Fibroblast of pulmonary artery (primary cell): Measurements from ENCODE around the gene BORCS6.

Experiments
- DNase-seq: peaks from one replicate; pipeline ENCODE4 v3.0.0-alpha.2; 2010; ENCODE audit warnings: low read depth
- H3K4me3 ChIP-seq: replicated peaks from 2 replicates; pipeline ENCODE4 v1.5.1; 2011; ENCODE audit warnings: low read depth, mild to moderate bottlenecking, control low read depth, low read length, moderate library complexity
- TF ChIP-seq, protein P1 (sequence below): IDR thresholded peaks from 2 replicates; pipeline ENCODE4 v1.5.1; 2011; ENCODE audit warnings: mild to moderate bottlenecking, control low read depth, low read length, inconsistent platforms; ENCODE audit errors: missing control alignments

BORCS6 gene

DNA sequence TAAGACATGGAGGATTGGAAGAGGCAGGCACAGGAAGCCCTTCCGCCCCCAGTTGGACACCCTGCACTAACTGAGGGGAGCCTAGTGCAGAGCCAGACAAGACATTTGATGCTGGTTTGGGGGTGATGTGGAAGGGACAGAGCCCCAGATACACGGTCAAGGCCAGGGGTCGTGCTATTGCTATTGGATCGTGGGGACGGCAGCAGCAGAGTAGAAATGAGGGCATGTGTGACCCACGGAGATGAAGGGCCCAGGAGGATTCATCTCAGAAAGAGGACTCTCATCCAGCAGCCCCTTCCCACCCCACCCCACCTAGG is 25.2 kb downstream of the BORCS6 start:
- H3K4me3 ChIP-seq: no peak overlapping the region
- DNase-seq: no peak
- TF ChIP-seq, protein P1, sequence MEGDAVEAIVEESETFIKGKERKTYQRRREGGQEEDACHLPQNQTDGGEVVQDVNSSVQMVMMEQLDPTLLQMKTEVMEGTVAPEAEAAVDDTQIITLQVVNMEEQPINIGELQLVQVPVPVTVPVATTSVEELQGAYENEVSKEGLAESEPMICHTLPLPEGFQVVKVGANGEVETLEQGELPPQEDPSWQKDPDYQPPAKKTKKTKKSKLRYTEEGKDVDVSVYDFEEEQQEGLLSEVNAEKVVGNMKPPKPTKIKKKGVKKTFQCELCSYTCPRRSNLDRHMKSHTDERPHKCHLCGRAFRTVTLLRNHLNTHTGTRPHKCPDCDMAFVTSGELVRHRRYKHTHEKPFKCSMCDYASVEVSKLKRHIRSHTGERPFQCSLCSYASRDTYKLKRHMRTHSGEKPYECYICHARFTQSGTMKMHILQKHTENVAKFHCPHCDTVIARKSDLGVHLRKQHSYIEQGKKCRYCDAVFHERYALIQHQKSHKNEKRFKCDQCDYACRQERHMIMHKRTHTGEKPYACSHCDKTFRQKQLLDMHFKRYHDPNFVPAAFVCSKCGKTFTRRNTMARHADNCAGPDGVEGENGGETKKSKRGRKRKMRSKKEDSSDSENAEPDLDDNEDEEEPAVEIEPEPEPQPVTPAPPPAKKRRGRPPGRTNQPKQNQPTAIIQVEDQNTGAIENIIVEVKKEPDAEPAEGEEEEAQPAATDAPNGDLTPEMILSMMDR: no peak

DNA sequence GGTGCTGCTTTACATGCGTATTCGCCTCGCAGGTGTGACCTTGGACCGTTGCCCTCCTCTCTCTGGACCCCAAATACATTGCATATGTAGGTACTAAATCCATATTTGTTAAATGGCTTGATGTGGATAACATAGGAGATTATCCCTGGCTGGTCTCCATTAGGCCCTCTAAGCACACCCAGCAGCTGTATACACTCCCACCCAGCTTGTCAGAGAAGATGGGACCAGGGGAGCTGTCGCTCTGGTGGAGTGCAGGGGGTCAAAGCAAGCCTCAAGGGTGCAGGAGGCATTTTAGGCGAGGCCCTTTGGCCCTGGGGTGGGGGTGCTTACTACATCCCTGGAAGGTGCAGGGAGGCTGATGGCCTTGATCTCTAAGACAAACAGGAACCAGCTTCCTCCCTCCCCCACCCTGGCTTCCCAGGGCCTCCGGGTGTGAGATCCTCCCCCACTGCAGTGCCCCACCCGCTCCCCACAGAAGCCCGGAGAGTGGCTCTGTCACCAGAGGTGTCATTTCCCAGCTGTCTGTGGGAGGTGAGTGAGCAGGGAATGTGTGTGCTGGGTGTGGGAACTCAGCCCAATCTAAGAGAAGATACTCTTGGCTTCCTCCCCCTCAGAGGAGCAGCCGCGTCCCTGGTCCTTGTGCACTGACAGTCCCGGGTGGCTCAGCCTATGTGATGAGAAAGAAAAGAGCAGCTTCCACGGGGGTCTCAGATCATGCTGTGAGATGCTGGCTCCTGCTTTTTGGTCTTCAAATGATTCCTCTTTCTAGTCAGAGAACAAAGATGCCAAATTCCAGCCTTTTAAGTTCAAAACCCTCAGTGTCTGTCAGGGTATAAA is 25.8 kb downstream of the BORCS6 start:
- peak; percentile 55 for DNase-seq
- TF ChIP-seq, protein P1: no peak
- H3K4me3 ChIP-seq: no peak overlapping the region

DNA sequence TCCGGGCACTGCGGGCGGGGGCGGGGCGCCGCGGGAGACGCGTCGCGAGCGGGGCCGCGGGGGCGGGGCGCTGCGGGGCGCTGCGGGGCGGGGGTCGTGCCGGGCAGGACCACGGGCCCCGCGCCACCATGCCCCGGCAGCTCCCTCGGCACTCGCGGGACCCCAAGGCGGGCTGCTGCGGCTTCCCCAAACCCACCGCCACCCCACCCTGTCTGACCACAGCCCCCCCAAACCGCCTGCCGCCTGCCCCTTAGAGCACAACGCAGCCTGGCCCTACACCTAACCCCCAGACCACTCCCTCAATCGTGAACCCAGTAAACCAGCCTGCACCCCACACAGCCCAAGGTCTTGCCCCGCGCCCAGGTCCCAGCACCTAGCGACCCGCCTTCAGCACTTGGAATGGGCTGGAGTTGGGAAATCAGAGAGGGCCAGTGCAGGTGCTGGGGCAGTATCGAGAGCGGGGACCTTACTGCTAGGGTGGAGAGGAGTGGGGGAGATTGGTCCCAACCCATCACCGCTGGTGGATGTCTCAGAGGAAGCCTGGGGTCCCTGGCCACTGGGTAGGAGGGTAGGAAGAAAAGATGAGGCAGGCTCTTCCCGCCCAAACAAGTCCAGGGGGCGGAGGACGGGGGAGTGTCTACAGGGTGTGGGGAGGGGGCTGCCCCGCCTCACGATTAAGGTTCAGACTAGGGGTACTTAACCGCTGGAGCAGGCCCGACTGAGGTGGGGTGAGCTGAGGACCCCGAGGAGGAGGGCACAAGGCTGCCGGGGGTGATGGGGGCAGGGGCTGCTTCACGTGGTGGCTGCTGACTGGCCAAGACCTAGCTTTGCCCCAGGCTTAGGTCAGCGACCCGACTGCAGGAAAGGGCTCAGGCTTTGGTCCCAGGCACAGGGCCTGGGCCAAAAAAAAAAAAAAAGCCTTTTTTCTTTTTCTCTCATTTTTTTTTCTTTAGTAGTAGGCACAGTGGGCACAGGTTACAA is 26.7 kb downstream of the BORCS6 start:
- TF ChIP-seq, protein P1: no peak
- peak overlapping the region; percentile 53 for H3K4me3 ChIP-seq
- DNase-seq: no peak

DNA sequence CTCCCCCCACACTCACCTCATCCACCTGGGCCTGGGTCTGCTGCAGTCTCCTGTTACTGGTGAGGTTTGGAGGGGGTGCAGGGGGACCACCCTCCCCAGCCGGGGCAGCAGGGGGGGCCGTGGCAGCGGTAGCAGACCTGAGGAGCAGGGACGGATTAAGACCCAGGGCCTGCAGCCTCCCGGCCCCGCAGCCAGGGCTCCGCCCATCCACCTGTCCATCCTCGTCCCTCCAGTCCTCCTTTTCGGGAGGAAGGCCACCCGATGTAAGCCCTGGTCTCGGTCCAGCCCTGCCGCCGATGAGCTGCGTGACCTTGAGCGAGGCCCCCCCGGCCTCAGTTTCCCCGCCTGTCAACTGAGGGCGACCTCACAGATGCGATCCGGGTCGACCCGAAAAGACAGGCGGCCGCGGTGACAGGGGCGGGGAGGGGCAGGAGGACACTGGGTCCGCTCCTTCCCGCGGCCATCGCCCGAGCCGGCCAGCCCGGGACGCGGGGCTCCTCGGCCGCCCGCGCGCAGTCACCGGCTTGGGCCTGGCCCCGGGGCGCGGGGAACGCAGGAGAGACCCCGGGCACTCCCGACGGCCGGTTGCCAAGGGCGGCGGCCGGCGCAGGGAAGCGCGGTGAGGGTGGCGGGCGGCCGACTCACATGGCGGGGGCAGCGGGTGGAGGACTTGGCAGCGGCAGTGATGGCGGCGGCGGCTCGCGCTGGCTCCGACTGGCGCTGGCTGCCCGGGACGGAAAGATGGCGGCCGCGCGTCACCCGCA is 27.6 kb downstream of the BORCS6 start, which contains the start of gene VAMP2:
Gene VAMP2, minus strand, starts transcription at position 716 of the 764 bp plus-strand sequence. Its CDS starts 69 bp downstream, at position 647.
- TF ChIP-seq, protein P1: no peak
- H3K4me3 ChIP-seq: peak within 1 kb of the TSS; percentile 88
- peak; percentile 70 for DNase-seq

DNA sequence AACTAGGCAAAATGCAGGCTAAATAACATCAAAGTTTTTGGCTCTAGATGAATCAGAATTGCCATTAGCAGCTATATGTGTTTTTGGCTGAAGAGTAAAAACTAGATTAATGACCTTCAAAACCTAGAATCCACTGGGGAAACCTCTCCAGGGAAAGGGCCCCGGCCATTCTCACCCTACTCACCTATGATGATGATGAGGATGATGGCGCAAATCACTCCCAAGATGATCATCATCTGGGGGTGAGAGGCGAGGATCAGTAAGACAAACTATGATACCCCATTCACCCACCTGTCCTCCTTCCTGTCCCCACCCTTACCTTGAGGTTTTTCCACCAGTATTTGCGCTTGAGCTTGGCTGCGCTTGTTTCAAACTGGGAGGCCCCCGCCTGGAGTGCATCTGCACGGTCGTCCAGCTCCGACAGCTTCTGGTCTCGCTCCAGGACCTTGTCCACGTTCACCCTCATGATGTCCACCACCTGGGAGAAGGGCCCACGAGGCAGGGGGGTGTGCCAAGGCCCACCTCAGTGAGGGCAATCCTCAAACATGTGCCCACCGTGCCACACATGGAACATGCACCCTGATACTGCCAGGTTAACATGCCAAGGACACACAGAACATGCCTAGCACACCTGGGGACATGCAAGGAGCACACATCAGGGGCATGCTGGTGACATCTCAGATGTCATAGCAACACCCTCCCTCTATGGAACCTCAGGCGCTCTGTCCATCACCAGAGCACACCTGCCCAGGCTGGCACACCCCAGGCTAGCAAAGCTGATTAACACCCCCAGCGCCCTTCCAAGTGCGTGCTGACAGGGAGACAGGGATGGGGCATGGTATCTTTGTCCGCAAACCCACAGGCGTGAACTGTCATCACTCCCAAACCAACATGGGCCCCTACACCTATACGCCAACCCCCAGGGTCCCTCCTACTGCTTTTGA is 28.4 kb downstream of the BORCS6 start:
- TF ChIP-seq, protein P1: no peak
- peak overlapping the region; percentile 88 for H3K4me3 ChIP-seq
- DNase-seq: no peak

DNA sequence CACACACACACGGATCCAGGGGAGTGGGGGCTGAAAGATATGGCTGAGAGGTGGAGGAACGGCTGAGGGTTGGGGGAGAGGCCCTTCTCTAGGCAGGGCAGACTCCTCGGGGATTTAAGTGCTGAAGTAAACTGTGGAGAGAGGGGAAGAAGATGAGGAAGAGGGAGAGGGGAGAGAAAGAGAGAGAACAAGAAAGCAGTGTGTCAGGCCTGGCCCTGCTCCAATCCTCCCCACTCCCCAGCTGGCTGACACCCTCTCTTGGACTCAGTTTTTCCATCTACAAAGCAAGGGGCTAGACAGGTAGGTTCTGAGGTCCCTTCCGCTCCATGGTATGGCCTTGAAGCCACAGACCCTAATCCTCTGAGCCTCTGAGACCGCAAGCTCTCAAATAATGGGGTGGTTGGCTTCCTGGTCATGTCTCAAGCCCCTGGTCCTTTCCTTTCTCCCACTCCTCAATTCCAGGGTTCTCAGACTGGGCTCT is 29.2 kb downstream of the BORCS6 start:
- TF ChIP-seq, protein P1: no peak
- DNase-seq: no peak
- peak overlapping the region; percentile 12 for H3K4me3 ChIP-seq
